SHP77 treated with DMSO at 0.1 percent for 48 hours (cell line): ENCODE results near the gene BARX1.
A peak's percentile ranks its signal among the peaks of the same experiment; 100 is the strongest.

Experiments
- DNase-seq: peaks from one replicate; lab custom pipeline; 2025; lab: John Stamatoyannopoulos, UW

BARX1 gene

GRCh38 chr9:93917121-93917853, 37.9 kb downstream of the BARX1 start:
- DNase-seq: no peak

DNA sequence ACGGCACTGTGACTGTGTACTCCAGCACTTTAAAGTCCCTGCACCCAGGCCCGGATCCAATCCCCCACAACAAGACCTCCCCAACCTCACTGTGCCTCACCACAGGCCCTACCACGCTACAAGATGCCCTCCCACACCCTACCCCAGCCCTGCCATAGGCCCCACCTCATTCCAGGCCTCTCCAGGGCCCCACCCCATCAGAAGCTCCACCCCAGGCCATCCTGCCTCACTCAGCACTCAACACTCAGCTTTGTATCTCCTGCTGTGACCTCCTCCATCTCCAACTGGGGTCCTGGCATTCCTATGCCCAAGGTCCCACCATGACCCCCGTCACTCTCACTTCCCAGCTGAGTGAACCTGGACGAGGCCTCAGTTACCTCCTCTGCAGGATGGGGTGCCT, 38.8 kb downstream of the BARX1 start:
- no peak for DNase-seq

DNA sequence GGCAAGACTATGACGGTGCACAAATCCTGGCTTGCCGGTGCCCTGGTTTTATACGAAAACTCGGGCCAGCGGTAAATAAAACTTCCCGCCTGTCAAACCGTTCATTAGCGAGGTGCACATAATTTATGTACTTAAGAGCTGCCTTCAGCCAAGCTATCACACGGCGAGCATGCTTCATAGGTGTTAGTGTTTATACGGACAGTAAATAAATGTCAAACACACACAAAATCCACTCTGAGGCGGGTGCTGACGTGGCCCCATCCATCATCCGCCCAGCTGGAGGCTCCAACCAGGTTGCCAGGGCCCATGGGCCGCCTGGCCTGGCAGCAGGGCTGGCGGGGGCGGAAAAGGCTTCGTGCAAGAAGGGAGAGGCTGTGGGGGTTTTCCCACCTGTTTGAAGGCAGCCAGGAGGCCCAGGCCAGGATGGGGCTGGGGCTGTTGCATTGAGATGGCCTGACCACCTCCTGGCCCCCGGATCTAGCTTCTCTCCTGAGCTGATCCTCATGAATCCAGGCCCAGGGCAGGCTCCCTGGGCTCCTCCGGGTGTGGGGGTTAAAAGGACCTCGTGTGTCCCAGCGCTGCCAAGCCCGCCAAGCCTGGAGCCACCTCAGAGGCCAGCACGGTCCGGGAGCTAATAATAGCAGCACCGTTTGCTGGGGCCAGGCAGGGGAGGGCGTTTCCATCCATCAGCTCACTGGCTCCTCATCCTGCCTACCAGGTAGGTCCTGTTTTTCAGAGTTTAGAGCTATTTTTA, 43.2 kb downstream of the BARX1 start:
- peak; percentile 69 for DNase-seq

DNA sequence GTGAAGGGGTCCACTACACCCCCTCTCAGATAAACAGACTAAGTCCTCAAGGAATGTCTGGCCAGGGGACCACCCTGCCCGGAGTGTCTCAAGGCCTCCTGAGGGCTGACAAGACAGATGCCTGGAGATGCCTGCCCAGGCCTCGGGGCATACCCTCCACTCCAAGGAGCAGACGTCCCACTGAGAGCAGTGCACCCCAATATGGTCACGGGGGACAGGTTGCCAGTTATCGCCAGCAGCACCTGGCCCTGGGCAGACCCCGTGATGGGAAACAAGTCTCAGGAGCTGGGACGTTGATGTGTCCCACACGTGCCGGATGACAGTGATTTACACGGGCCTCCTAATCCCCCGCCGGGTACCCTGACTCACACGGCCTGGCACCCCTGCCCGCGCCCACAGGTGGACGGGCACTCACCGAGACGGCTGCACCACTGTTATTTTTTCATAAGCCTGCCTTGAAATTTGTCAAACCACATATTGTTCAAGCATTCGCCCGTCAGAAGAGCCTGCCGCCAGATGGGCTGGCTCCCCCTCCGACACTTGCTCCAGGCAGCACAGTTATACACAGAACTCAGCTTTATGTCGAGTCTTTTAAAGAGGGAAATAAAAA, 43.9 kb downstream of the BARX1 start:
- DNase-seq: no peak

DNA sequence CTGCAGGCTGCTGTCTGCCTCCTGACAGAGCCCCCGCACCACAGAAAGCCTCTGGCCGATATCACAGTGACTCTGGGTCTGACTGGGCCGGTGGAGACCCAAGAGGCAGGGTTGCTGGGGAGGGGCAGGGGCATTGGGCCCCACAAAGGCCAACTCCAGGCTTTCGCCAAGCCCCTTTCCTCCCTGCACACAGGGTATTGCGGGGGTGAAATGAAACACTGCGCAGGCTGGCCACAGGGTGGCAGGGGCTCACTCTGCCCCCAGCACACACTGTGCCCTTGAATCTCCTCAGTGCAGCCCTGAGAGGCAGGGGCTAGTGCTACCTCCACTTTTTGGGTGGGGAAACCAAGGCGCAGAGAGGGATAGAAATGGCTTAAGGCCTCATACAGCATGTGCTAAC, 44.6 kb downstream of the BARX1 start:
- no peak for DNase-seq

DNA sequence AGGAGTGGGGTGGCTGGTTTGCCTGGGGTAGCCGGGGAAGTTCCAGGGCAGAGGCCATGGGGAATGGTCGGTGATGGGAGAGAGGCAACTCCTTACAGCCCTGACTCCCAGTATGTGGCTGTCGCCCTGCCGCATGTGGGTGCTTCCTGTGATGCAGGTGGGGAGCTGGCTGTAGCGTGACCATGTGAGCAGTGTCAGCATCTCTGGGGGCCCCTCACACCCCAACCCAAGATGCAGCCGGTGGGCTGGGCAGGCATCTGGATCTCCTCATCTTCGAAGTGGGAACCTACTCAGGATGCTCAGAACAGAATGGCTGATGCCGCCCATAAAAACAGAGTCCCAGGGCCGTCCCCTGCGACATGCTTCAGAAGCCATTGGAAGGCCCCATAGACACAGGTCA, 45.0 kb downstream of the BARX1 start:
- DNase-seq: no peak

DNA sequence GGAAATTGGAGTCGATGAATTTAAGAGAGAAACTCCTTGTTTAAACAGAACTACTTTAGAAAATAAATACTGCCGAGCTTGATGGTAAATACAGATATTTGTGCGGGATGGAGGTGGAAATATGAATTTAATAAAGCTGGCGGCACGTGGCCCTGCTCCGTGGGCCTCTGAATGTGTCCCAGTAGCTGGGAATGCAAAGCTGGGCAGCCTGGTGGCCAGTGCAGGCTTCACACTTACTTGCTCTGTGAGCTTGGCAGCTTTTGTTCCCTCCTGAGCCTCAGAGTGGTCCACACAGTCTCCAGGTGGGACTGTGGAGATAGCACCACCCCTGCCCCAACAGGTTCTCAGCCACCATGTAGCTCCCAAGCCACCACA, 45.9 kb downstream of the BARX1 start:
- DNase-seq: no peak

DNA sequence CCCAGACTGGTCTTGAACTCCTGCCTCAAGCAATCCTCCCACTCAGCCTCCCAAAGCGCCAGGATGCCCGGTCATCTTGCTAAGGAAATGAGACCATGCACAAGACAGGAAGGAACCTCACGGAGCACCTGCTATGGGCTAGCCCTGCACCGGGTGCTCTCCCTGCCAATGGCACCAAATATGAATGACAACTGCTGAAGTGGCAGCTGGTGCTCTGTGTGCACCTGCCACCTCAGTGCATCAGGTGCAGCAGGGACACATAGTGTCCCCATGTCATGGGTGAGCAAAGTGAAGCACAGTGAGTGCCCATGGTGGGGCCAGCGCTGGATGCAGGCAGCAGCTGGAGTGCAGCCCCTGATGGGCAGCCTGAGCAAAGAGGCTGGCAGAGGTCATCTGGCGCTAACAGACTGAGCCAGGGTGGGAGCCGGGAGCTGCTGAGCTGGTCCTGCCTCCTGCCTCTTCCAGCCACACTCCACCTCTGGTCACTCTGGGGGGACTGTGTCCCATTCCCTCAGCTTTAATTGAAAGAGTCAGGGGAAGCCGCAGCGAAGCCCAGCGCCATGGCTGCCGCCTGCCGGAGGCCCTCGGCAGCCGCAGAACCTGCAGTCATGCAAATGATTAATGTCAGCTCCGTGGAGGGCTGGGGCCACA, 46.4 kb downstream of the BARX1 start:
- DNase-seq: peak; percentile 74

- no peak for DNase-seq
Measured at GRCh38 chr9:93907551-93908199, 47.5 kb downstream of the BARX1 start.

DNA sequence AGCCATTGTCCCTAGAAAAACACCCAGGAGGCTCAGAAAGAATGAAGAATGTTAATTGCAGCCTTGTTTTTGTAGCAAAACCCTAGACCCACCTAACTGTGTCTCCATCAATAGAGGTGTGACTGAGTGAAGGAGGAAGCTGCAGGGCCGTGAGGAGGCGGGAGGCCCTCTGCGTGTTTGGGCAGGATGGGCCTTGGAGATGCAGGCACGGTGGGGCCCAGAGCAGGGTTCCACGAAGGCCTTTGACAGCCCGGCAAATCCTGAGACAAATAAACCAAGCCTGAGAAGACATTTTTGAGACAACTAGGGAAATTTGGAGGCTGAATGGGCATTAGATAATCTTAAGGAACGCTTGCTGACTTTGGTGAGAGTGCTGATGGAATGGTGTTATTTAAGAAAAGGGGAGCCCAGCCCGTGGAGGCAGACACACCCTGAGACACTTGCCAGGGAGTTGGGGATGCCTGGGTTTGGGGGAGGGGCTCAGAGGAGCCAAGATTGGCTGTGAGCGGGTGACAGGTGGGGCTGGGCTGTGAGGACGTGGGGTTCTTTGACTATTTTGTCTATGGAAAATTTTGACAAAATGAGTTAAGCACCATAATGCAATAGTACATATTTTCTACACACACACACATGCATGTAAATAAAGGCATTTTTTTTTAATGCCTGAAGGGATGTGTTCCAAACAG, 48.8 kb downstream of the BARX1 start:
- no peak for DNase-seq

DNA sequence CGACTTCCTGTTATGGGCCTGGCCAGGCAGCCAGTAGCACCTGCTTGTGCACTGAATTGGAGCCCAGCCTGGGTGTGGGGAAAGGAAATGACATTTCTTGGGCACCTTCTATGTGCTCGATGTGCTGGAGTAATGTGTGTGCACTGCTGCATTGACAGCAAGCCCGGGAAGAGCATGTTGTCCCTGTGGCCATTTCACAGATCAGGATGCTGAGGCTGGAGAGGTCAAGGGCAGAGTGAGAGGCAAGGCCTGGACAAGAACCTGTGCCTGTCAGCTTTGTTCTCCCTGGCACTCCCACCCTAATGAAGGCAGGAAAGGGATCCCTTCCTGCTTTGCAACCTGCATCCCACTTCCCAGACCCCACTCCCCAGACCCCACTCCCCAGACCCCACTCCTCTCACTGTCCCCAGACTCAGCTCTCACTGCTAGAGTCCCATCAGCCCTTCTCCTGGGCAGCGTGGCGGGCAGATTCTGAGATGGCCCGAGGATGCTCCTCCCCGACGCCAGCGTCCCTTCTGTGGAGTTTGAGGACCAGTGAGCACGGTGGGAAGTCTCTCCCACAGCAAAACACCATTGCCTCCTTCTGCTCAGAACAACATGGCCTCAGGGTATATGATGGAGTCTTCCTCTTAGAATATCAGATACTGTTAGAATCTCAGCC, 49.6 kb downstream of the BARX1 start:
- no peak for DNase-seq

GRCh38 chr9:93904649-93905472, 50.3 kb downstream of the BARX1 start:
- DNase-seq: no peak

DNA sequence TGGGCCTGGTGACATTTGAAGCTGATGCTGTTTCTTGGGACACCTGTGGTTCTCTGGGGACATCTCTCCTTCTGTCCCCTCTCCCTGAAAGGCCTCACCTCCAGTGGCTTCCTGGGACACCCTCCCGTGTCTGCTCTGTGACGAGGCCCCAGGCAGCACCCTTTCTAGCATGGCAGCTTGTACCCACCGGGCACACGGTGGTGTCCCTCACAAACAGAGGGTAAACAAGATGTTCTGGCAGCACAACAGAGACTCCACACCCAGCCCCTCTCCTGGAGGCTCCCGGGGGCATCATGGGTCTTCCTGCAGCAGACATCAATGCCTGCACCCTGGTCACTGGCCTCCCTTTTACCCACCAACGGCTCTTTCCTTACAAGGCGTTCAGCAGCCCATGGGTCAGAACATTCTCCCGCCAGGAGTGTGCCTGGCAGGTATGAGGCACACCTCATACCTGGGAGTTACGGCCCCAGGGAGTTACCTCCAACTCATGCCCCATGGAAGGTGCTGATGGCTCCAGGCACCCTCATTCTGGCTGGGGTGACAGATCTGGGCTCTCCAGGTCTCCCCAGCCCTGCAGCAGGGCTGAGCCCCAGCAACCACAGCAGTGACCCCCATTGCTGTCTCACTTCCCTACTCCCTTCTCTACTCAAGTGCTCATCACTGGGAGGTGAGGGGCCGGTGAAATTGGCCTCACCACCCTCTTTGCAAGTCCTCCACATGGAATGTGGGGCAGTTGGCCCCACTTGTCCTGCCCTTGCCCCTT, 51.1 kb downstream of the BARX1 start:
- DNase-seq: no peak

DNA sequence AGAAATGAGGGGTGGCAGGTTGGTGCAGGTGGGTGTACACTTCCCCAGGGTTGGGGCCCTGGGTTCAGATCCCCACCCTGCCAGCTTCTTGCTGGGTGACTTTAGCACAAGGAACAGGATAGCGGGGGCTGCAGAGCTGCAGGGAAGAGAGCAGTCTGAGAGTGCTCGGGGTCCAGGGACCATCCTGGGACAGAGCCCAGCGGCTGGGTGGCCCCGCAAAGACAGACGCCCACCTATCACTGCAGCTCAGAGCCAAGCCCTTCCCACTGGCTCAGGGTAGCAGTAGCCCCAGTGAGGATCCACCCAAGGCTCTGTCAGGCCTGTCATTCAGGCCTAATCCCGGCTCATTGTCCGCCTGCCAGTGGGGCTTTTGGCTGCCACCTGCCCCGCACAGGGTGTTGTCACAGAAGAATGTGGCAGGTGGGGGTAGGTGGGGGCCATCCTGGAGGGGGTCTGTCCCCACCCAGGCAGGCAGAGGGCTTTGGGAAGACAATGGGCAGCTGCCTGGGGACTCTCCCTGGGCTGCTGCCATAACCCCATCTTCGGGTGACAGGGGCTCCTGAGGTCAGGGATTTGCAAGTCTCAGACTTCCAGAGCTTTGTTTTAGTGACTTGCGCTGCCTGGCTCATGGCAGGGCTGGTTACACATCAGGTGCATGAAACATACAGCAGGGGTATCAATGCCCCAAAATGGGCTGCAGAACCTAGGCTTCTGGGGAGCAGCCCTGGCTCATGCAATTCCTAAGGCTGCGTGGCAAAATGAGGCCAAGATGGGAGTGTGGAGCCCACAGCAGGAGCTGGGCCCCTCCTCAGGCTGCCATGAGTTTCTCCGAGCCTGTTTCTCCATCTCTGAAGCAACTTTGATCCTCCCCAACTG, 52.1 kb downstream of the BARX1 start:
- DNase-seq: no peak

DNA sequence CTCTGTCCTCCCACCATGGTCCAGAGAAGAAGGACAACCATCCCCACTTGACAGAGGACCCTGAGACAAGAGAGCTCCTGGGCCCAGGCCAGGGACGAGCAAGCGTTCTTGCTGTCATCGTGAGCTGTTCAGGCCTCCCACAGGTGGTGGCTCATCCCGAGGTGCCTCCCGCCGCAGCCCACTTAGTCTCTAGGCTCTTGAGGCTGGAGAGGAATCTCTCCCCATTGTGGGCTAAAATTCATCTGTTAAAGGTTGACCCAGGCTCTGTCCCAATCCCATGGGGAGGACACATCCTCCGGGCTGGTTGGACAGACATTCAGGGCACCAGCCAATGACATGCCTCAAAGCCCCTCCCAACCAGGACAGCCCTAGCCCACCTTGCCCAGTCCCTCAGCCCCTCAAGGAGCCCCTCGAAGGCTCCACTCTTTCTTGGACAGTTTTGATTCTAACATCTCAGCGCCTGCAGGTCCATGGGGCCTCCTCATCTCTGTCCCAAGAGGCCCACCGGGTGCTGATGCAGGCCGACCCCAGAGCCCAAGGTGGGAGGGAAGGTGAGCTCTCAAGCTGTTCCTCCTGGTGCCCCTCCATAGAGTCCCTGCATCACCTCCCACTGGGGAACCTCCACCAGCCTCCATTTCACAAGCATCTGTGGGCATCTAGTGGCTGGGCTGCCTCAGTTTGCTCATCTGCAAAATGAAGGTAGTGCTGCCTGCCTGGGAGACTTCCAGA, 52.9 kb downstream of the BARX1 start:
- DNase-seq: no peak
